ENCODE measurements around the gene HDAC1.
"Not testable (repeated sequence)": the region's sequence is repeated elsewhere in the genome, so short reads cannot be mapped to it uniquely, and the experiment has no call there.

The HDAC1 gene

DNA sequence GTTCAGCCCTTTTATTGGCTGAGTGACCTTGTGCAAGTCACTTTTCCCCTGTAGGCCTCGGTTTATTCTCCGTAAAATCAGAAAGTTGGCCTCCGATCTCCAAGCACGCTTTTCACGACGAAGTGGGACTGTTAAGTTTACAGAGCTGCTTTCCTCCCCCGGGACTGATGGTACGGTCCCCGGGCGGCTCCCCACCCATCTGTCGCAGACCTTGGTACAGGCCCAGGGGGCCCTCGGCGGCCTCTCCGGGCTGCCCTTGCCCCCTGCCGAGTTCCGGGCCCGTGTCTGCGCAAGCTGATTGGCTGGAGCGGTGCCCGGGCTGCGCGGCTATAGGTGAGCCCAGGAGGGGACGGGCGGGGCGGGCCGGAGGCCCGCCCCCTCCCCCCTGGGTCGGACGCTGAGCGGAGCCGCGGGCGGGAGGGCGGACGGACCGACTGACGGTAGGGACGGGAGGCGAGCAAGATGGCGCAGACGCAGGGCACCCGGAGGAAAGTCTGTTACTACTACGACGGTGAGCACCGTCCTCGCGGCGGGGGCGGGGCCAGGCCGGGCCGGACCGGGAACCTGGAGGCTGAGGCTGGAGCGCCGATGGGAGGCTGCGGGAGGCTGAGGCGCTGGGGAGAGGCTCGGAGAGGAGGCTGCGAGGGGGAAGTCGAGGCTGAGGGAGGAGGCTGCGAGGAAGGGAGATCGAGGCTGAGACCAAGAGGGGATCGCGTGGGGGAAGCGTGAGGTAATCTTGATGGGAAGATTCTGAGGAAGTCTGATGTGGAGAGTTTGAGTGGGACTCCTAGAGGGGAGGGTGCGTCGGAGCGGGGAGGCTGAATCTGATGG lies at the start of gene HDAC1:
Gene HDAC1, plus strand, starts transcription at position 376 of the 831 bp plus-strand sequence. Its CDS starts 87 bp downstream, at position 463.
- peak; percentile 100 for DNase-seq

- peak; percentile 76 for DNase-seq
Observed at GRCh38 chr1:32242341-32242851, 49.5 kb upstream of the HDAC1 start.

- DNase-seq = no peak
Observed at GRCh38 chr1:32246888-32247273, 45.0 kb upstream of the HDAC1 start, which contains the start of gene FAM167B. Gene FAM167B, plus strand, starts transcription at chr1:32247222. Its CDS starts 200 bp downstream, at chr1:32247422.

- no peak for DNase-seq
Observed at GRCh38 chr1:32247452-32247851, 44.4 kb upstream of the HDAC1 start.

GRCh38 chr1:32247983-32248889 lies 43.6 kb upstream of the HDAC1 start:
- peak; percentile 97 for DNase-seq

GRCh38 chr1:32249831-32250525 lies 41.9 kb upstream of the HDAC1 start:
- DNase-seq = peak; percentile 95

- DNase-seq = no peak
Observed at GRCh38 chr1:32250893-32251716, 40.8 kb upstream of the HDAC1 start, which contains the start of gene LCK. Gene LCK, plus strand, starts transcription at chr1:32251265. Its CDS starts 23,065 bp downstream, at chr1:32274330.

GRCh38 chr1:32255072-32256071 lies 36.5 kb upstream of the HDAC1 start:
- no peak for DNase-seq

GRCh38 chr1:32256473-32257226 lies 35.2 kb upstream of the HDAC1 start:
- DNase-seq = no peak

GRCh38 chr1:32257227-32257508 lies 34.7 kb upstream of the HDAC1 start:
- DNase-seq = no peak

DNA sequence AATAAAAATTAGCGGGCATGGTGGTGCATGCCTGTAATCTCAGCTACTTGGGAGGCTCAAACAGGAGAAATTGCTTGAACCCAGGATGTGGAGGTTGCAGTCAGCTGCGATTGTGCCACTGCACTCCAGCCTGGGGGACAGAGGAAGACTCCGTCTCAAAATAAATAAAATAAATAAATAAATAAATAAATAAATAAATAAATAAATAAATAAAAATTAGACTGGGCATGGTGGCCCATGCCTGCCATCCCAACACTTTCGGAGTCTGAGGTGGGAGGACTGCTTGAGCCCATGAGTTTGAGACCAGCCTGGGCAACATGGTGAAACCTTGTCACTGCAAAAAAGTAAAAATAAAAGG lies 28.7 kb upstream of the HDAC1 start:
- DNase-seq = not testable (repeated sequence)

DNA sequence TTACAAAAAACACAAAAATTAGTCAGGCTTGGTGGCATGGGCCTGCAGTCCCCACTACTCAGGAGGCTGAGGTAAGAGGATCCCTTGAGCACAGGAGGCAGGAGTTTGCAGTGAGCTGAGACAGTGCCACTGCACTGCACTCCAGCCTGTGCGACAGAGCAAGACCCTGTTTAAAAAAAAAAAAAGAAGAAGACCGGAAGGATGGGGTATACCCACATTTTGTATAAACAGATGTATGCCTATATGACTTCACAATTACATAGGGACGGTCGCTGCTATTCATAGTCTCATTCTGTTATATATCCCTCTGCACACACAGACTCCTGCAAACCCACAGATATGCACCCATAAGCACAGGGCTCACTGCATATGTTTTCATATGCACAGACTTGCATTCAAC lies 28.1 kb upstream of the HDAC1 start:
- no peak for DNase-seq

- no peak for DNase-seq
Observed at GRCh38 chr1:32265846-32266245, 26.0 kb upstream of the HDAC1 start.

DNA sequence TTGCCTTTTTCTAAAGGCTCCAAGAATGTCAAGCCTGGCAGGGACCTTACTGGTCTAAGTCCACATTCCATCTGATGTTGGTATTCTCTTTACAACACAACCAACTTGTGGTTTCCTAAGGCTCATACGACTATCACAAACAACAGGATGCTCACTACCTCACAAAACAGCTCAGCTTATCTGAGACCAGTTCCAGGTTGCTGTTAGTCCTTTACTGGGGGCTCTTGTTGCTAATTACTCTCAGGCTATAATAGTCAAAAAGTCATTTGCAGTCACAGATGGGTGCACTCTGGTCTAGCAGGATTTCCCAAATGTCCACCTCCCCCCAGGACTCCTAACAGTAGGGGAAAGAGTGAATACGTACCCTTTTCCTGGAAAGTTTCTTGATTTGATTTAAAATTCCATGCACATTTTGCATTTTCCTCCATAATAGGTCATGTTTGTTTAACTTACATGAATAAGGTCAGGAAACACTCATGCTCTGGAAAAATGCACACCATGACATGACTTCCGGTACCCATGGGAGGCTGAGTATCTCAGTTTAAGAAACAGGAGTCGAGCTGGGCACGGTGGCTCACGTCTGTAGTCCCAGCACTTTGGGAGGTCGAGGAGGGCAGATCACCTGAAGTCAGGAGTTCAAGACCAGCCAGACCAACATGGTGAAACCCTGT lies 24.8 kb upstream of the HDAC1 start:
- DNase-seq = no peak

- DNase-seq = no peak
Observed at GRCh38 chr1:32269744-32270143, 22.1 kb upstream of the HDAC1 start.

DNA sequence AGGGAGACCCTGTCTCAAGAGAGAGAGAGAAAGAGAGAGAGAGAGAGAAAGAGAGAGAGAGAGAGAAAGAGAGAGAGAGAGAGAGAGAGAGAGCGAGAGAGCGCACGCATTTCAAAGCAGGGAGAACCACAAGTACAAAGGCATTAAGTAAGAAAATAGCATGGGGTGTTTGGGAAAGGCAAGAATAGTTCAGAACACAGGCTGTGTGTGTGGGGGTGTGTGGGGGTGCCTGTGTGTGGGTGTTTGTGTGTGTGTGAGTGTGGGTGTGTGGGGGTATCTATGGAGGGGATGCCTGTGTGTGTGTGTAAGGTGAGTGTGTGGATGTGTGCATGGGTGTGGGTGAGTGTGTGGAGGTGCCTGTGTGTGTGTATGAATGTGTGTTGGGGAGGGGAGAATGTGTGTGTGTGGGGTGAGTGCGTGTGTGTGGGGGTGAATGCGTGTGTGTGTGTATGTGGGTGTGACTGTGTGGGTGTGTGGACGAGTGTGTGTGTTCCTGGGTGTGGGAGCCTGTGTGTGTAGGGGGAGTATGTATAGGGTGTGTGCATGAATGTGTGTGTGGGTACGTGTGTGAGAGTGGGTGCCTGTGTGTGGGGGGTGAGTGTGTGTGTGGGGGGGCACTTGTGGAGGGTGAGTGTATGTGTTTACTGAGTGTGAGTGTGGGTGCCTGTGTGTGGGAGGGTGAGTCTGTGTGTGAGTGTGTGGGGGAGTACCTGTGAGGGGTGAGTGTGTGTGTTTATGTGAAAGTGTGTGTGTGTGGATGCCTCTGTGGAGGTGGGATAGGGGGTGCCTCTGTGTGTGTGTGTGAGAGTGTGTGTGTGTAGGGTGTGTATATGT lies 19.1 kb upstream of the HDAC1 start:
- DNase-seq = no peak

DNA sequence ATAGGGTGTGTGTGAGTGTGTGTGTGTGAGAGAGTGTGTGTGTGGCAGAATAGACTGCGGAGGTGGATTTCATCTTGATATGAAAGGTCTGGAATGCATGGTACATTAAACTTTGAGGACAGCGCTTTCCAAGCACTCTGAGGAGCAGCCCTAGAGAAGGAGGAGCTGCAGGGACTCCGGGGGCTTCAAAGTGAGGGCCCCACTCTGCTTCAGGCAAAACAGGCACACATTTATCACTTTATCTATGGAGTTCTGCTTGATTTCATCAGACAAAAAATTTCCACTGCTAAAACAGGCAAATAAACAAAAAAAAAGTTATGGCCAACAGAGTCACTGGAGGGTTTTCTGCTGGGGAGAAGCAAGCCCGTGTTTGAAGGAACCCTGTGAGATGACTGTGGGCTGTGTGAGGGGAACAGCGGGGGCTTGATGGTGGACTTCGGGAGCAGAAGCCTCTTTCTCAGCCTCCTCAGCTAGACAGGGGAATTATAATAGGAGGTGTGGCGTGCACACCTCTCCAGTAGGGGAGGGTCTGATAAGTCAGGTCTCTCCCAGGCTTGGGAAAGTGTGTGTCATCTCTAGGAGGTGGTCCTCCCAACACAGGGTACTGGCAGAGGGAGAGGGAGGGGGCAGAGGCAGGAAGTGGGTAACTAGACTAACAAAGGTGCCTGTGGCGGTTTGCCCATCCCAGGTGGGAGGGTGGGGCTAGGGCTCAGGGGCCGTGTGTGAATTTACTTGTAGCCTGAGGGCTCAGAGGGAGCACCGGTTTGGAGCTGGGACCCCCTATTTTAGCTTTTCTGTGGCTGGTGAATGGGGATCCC lies 18.3 kb upstream of the HDAC1 start:
- peak; percentile 71 for DNase-seq

Measured in RPMI8226 (cell line).